Fibroblast of skin of left quadriceps (primary cell): ENCODE data around the gene PIP5K1B.
"Not testable (repeated sequence)": the region's sequence is repeated elsewhere in the genome, so short reads cannot be mapped to it uniquely, and the experiment has no call there.

Experiments
- DNase-seq, 2 experiments: peaks; one replicate each; pipeline ENCODE4 v3.0.0-alpha.2; 2013; ENCODE audit warnings: low read depth in 2 of 2

The PIP5K1B gene

DNA sequence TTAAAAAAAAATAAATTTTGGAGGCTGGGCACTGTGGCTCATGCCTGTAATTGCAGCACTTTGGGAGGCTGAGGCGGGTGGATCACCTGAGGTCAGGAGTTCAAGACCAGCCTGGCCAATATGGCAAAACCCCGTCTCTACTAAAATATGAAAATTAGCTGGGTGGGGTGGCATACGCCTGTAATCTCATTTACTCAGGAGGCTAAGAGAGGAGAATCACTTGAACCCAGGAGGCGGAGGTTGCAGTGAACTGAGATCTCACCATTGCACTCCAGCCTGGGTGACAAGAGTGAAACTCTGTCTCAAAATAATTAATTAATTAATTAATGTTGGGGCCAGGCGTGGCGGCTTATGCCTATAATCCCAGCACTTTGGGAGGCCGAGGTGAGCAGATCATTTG, 281.9 kb downstream of the PIP5K1B start:
- not testable (repeated sequence) for DNase-seq

DNA sequence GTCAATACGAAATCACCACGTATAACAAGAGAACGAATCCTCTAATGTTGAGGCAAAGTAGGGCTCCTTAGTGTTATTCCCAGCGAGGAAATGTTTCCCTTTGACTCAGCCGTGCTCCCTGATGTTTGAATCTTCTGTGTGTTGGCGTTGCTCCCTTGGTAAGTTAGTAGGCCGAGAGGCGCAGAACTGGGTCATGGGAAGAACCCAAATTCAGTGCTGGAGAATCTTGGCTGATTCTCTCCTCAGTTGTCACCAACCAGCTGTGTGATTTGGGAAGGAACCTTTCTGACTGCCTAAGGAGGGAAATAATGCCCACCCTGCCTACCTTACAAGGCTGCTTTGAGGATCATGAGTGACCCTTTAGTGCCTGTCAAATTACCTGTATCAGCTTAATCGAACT, 286.4 kb downstream of the PIP5K1B start:
- no peak for DNase-seq

DNA sequence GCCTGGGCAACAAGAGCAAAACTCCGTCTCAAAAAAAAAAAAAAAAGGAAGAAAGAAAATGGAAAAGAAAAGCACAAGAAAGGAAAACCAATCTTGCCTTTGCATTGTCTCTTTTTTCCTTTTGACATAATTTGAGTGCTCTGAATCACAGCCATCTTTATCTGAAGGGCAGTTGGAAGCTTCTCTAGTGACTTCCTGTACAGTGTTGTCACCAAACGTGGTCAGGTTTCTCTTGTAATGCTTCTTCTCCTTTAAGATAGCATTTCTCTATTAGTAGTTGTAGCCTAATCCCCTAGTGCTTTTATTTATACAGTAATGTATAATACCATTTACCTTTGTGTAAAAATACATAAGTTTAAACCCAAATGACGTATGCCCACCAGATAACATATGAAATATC, 290.7 kb downstream of the PIP5K1B start:
- DNase-seq: no peak

DNA sequence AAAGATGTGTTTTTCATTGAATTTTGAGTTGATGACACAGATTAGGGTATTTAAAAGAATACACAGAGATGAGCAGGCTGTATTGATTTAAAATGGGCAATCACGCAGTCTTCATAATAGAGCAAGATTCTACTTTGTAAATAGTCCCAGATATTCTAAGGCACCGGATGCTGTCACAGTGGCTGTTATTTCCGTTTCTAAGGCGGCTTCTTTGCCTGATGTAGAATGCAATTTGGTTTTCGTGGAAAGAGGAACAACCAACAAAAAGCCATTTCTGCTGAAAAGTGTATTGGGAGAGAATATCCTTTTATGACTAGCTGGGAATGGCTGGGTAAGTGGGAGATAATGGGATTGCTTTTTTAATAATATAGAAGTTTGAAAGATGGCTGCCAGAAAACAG, 291.4 kb downstream of the PIP5K1B start:
- DNase-seq: no peak

DNA sequence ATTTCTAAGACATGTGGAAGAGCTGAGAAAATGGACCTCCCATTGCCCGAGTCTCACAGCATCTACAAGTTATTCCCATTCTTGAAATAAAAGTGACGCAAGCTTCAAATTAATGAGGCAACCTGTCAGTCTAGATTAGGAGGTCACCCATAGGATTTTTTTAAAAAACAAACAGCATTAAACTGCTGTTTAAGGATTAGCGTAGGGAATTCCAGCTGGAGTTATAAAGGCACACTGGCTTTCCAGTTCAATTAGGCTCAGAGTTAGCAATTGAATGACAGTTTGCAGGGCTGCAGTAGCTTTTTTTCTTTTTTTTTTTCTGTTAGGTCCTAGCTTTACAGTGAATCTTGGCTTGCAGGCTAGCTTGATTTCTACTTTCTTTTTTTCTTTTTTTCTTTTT, 292.6 kb downstream of the PIP5K1B start:
- DNase-seq: no peak

DNA sequence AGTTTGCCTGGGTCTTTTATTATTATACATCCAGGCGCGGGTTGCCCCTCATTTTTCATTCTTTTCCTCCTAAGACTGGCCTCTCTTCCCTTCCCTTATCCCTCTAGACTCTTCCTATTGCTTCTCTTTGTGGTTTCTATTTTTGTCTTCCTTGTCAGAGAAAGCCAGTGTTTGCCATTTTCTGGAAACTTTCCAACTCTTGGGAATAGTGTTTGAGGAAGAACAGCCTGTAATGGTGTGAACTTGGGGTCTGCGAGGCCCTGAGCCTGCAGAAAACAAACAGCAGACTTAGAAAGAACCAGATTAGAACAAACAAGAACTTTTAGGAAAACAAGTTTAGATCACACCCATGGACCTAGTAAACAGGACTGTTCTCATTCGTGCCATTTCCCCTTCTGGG, 293.3 kb downstream of the PIP5K1B start:
- no peak for DNase-seq

DNA sequence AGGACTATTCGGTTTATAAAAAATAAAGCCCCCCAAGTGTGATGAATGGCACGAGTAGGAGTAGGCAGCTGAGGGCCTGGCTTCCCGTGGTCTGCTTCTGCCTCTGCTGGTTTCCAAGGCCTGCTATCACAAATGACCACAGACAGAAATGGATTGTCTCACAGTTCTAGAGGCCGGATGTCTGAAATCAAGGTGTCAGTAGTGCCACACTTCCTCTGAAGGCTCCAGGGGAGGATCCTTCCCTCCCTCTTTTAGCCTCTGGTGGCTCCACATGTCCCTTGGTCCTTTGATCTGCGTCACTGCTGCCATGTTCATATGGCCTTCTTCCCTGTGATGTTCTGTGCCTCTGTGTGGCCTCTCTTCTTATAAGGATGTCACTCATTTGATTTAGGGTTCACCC, 293.8 kb downstream of the PIP5K1B start:
- DNase-seq: no peak

DNA sequence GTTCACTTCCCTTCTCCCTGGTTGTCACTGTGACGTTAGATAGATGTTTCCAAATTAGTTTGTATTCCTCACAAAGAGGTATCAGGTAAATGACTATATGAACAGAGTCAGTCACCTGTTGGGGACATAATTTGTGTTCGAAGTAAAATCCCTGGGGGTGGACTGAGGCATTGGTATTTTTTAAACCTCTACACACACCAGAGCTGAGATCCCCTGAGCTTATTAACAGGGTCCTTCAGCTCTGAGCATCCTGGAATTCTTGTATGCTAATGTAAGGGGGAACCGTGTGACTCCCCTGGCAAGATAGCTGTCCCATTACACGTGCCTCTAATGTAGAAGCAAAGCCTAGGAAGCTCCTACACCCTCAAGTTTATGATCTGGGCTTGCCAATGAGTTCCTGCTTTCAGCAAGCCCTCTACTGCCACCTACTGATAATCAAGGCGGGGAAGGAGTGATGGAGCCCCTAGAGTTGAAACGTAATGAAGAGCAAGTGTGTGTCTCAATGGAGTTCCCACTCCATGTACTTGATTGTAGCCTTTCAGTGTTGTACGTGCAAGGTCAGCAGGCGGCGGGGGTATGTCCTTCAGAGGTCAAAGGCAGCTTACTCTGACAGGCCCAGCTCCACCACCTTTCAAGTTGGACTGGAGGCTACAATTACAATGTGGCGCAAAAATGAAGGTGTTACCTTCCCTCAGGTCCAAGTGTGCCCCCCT, 294.5 kb downstream of the PIP5K1B start:
- DNase-seq: peak; percentile 20 to 25

DNA sequence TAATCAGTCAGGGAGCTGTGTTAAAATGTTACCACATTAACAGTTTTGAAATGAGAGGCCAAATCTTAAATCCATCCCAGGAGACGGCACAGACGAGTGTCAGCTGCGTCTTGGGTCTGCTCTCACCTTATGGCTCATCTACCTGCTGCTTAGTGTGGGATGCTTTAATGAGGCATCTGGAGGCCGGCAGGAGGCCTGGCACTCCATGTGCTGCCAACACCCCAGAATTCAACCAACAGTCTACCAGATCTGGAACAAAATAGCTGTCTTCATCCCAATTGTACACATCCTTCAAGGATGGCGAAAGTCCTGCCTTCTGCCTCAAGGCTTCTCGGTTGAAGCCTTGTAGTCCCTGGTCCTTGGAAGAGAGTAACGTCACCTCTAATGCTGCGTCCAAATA, 296.9 kb downstream of the PIP5K1B start:
- no peak for DNase-seq

DNA sequence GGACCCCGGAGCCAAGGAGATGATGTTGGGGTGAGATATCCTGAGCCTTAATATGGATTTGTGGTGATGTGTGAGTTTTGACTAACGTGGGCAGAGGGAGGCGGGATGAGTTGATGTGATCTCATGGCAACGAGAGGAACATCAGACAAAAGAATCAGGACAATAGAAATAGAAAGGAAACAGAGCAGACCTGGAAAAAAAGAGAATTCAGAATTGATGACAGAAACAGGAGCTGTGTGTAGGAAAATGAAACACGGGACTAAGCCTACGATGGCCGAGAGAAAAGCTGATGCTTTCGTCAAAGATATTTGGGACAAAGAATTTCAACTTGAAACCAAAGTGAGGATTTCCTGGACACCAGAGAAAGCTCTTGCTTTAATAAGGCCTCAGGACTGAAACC, 298.0 kb downstream of the PIP5K1B start:
- DNase-seq: no peak

DNA sequence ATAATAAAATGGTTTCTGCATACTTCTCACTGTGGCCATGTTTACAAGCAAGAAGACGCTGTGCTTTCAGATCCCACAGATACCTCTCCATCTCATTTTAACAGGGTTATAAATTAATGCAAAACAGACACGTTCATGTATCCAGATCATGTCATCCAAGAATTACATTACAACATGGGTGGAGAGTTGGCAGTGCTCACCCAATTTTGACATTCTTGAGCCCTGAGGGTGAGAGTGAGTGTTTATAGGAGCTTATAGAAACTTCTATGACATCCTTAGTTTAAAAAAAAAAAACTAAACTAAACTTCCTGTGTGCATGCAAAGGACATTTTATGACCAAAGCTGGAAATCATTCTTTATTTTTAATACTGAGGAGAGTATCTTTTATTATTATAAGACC, 299.8 kb downstream of the PIP5K1B start:
- DNase-seq: peak in 1 of 2 experiments; percentile 3

DNA sequence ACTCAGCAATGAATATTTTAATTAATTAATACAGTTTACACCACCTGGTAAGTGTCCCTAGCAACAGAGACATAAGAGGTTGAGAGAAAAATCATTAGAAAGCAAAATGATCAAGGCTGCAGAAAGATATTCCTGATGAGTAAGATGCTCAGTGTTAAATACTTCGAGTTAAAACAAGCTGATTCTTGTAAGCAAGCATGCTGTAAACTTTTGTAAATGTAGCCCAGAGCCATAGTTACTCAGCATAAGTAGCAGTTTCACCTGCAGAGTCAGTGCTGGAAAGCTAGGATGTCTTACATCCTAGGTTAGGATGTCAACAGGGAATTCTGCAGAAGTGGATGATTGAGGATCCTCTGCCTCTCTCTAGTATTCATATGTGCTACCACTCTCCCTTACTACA, 304.7 kb downstream of the PIP5K1B start:
- DNase-seq: no peak

DNA sequence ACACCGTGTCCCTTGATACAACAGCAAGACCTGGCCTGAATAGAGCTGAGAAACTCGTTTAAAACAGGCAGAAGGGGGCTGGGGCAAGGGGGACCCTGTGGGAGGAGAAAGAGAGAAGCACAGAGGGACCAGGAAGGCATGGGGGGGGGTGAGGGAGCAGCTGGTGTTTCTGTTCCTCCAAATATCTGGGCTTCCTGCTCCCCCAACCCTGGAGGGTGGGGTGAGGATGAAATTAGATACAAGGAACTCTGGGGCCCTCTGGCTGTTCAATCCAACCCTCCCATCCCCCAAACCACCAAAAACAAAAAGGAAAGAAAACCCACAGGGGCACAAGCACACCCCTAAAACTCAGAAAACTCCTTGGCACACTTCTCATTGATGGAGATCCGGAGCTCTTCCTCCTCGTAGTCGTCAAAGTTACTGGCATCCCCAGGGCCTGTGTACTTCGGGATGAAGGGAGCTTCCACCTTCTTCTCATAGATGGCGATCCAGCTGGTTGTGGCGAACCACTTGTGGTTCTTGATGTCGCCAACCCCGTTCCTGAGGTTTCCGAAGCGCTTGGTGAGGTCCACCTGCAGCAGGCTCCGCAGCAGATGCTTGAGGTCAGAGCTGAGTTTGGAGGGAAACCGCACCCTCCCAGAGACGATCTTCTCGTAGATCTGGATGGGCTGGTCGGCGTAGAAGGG, 307.8 kb downstream of the PIP5K1B start:
- no peak for DNase-seq

DNA sequence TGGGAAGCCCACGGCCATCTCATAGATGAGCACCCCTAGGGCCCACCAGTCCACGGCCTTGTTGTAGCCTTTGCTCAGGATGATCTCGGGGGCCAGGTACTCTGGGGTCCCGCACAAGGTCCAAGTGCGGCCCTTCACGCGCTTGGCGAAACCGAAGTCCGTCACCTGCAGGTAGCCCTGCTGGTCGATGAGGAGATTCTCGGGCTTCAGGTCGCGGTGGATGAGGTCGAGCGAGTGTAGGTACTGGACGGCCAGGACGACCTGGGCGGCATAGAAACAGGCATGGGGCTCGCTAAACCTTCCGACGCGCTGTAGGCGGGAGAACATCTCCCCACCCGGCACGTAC, 308.3 kb downstream of the PIP5K1B start:
- no peak for DNase-seq

DNA sequence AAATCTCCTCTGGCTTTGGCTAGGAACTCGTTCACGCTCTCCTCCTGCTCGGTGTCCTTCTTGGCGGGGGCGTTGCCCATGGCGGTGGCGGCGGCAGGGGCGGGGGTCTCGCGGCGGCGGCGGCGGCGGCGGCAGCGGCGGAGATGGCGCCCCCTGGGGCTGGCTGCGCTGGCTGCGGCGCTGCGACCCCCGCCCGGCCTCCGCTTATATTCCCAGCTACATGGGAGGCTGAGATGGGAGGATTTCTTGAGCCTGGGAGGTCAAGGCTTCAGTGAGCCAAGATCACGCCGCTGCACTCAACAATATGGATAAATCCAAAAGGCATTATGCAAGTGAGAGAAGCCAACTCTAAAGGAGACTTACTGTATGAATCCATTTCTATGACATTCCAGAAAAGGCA, 309.0 kb downstream of the PIP5K1B start, which contains the start of gene PRKACG:
Gene PRKACG (minus strand): TSS at position 101 of the 400 bp plus-strand sequence. CDS start 21 bp downstream, at position 80.
- no peak for DNase-seq

DNA sequence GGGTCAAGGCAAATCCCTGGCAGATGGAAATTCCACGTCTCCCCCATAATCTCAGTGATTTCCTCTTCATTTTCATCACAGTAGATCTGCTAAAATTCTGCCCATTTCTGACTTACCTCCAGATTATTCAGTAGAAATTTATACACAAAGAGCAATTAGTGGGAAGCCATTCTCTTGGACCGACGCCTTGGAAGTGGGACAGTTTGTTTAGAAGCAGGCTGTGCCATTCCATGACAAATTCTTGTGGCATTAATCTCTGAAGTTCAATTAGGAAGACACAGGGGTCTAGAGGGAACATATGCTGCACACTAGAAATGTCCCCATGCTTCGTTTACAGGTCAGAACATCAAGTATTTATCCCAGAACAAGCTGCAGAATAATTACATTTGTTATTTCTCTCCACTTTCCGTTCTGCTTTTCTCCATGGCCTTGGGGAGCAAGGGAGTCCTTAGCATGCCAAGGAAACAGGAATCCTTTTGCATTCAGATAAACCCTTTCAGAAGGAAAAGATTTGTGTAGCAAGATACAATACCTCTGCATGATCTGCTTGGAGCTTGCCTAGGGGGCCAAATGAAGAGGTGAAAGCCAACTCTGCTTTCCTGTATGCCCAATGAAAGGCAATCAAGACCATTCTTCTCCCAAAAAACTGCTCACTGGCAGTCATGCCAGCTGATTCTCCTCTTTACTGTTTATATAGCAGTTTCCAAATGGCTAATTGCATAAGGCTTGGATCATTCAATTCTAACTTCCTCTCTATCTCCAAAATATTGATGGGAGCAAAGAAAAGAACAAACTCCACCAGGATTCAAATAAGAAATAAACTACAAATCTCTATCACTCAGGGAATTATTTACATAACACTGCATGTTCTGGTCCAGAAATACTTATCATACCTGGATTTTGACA, 311.4 kb downstream of the PIP5K1B start:
- DNase-seq: no peak

DNA sequence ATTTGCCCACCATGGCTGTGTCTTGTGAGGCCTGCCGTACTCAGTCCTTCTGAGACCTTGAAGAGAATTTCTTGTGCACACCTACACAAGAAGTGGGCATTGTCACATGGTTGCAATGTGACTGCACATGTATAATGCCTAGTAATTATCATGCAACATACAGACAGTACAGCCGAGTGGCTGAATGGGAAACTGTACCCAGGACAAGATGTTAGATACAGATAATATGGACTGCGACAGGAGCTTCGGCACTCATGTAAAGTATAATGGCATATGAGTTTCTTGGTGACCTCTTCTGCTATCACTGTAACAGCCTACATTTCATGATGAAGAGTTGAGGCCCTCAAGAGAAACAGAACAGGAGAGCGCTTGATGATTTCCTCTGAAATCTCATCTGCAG, 313.7 kb downstream of the PIP5K1B start:
- DNase-seq: no peak

DNA sequence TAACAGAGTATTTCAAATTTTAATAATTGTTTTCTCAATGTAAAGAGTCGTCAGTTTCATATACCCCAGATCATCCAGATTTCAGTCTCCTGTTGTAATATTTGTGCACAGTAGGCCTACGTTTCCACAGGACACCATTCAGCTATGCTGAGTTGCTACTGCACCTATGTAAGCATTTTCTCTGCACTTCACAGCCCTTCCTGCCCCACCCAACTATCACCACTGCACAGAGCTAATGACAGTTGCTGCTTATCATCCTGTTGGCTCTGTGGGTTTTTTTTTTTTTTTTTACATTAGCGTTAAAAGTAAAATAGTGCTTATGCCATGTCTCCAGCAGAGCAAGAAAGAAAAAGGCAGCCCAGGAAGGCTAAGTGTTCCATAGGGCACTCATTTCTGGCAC, 314.8 kb downstream of the PIP5K1B start:
- no peak for DNase-seq

DNA sequence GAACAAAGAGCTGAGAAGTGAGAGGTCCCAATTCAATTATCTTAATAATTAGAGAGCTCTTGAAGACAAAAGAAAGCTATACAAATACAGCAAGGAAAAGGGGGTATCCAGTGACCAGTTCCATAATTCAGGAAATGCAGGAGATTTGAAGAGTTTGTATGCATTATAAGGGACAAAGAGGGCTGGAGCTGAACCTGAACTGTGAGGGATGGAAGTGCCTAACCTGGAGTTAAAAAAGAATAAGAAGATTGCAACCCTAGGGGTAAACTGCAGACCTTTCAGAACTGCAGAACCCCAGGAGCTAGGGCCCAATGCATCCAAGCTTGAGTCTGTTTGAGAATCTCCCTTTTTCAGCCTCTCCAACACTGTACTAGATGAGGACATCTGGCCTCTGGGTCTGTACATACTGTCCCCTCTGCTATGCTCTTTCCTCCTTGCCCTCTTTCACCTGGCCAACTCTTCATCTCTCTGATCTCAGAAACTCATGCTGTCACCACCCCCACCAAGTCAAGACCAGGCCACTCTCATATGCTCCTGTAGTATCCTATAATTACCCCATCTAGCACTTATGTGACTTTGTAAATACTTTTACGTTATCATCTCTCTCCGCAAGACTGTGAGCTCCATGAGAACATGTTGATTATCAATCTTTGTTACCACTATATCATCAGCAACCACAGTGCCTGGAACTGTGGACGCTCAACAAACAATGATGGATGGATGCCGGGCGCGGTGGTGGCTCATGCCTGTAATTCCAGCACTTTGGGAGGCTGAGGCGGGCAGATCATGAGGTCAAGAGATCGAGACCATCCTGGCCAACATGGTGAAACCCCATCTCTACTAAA, 315.5 kb downstream of the PIP5K1B start:
- no peak for DNase-seq

DNA sequence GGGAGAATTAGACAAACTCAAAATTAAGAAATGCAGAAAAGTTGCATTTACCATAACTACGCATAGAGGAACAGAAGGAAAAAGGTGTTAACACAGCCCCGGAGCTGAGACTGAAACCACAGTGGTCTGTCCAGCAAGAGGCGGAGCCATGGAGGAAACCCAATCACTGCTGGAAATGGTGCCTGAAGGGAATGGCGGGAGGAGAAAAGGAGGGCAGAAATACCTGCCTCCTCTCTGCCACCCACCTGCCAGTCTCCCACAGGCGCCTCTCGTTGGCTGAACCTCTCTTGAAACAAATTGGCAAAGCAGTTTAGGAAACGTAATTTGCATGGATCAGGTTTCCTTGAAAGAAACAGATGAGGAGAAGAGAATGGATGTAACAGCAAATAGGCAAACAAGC, 318.6 kb downstream of the PIP5K1B start:
- no peak for DNase-seq

DNA sequence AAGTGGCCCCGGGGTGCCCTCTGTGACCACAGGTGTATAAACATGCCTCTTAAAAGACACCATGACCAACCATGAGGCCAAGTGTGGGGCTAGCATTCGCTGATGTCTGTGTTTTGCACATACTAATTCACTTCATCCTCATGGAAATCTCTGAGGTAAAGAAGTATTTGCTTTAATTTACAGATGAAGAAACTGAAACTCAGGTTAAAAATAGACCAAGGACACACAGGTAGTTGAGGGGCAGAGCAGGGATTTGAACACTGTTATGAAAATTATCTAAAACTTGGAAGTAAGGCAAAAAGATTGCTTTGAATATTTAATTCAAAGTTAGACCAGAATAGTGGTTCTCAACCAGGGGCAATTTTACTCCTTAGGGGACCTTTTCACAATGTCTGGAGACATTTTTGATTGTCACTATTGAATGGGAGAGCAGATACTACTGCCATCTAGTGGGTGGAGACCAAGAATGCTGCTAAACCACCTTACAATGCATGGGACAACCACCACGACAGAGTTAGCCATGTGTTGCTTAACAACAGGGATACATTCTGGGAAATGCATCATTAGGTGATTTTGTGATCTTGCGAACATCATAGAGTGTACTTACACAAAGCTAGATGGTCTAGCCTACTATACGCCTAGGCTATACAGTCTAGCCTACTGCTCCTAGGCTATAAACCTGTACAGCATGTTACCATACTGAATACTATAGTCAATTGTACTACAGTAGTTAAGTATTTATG, 322.5 kb downstream of the PIP5K1B start:
- DNase-seq: no peak
